DOHH2 (cell line): ENCODE data around the gene PLCB4.

Experiments used
- H3F3A ChIP-seq: fragments of 200-600 bp; sonication (generic), shearing (Covaris generic); 2 replicates; pipeline ENCODE4 v1.6.0; 2016; ENCODE audit warnings: antibody characterized with exemption, mild to moderate bottlenecking; ENCODE audit not compliant: control insufficient read depth, insufficient read depth
- H3K27ac ChIP-seq: fragments of 200-600 bp; sonication (generic); 2 replicates; pipeline ENCODE4 v1.5.1; 2014; ENCODE audit warnings: low read depth, mild to moderate bottlenecking, low read length, moderate library complexity
- H3K27me3 ChIP-seq: fragments of 200-600 bp; sonication (generic); 2 replicates; pipeline ENCODE4 v1.6.1; 2014; ENCODE audit warnings: mild to moderate bottlenecking, low read length, mixed read lengths; ENCODE audit not compliant: control insufficient read depth
- H3K36me3 ChIP-seq: fragments of 200-600 bp; sonication (generic); 2 replicates; pipeline ENCODE4 v1.6.1; 2014; ENCODE audit warnings: mild to moderate bottlenecking, low read length, moderate library complexity, mixed read lengths; ENCODE audit not compliant: control insufficient read depth
- H3K4me1 ChIP-seq: fragments of 200-600 bp; sonication (generic); 2 replicates; pipeline ENCODE4 v1.6.1; 2014; ENCODE audit warnings: mild to moderate bottlenecking, low read length, mixed read lengths; ENCODE audit not compliant: control insufficient read depth
- H3K4me2 ChIP-seq: fragments of 200-600 bp; sonication (generic); 2 replicates; pipeline ENCODE4 v1.6.0; 2014; ENCODE audit warnings: mild to moderate bottlenecking, low read length, moderate library complexity
- H3K4me3 ChIP-seq: fragments of 200-600 bp; sonication (generic); 2 replicates; pipeline ENCODE4 v1.5.1; 2014; ENCODE audit warnings: mild to moderate bottlenecking, low read length, mixed read lengths
- H3K79me2 ChIP-seq: fragments of 200-600 bp; sonication (generic); 2 replicates; pipeline ENCODE4 v1.6.1; 2014; ENCODE audit warnings: mild to moderate bottlenecking, low read length, mixed read lengths; ENCODE audit not compliant: control insufficient read depth
- H3K9me2 ChIP-seq: fragments of 200-600 bp; sonication (generic); replicated peaks from 2 replicates; pipeline ENCODE4 v1.6.1; 2014; ENCODE audit warnings: mild to moderate bottlenecking, low read length, mixed read lengths; ENCODE audit not compliant: control insufficient read depth
- H3K9me3 ChIP-seq: fragments of 200-600 bp; sonication (generic); 2 replicates; pipeline ENCODE4 v1.6.1; 2014; ENCODE audit warnings: antibody characterized with exemption, low read length, mixed read lengths; ENCODE audit not compliant: control insufficient read depth, insufficient read depth
- H4K20me1 ChIP-seq: fragments of 200-600 bp; sonication (generic); 2 replicates; pipeline ENCODE4 v1.6.0; 2014; ENCODE audit warnings: low read depth, mild to moderate bottlenecking, antibody characterized with exemption, low read length, moderate library complexity; ENCODE audit not compliant: control insufficient read depth, insufficient read depth
- EZH2phosphoT487 ChIP-seq: fragments of 200-600 bp; sonication (generic); IDR thresholded peaks from 2 replicates; pipeline ENCODE4 v1.6.1; 2017; ENCODE audit warnings: borderline replicate concordance, mild to moderate bottlenecking, antibody characterized with exemption, low read length, moderate library complexity, mixed read lengths
- TF ChIP-seq, protein P1 (sequence below): fragments of 200-600 bp; sonication (generic); IDR thresholded peaks from one replicate; pipeline ENCODE4 v1.5.1; 2014; ENCODE audit warnings: antibody characterized with exemption, mild to moderate bottlenecking, low read depth, low read length; ENCODE audit not compliant: poor library complexity, severe bottlenecking

Gene PLCB4

DNA sequence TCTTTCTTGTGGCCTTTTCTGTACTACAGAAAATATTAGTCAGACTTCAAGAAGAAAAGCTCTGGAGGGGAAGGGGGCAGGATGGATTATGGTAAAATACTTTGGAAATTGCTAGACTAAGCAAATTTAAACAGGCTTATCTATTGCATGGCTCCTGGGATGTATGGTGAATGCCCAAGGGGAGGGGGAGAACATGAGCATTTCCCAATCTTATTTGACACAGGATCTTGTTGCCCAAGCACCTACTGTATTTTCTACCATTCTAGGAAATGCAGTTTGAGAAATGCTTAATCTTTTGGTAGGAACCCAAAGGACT lies 359.4 kb downstream of the PLCB4 start:
- H4K20me1 ChIP-seq, result no peaks in the 10 kb centered on the region
- H3F3A ChIP-seq, result no peaks in the 10 kb centered on the region
- no peaks in the 10 kb centered on the region for H3K27me3 ChIP-seq
- no peak overlapping the region for H3K27ac ChIP-seq
- no peaks in the 10 kb centered on the region for H3K36me3 ChIP-seq
- no peaks in the 10 kb centered on the region for H3K79me2 ChIP-seq
- H3K4me3 ChIP-seq, result no peak overlapping the region
- H3K4me1 ChIP-seq, result no peaks in the 10 kb centered on the region
- no peaks in the 10 kb centered on the region for H3K9me2 ChIP-seq
- no peak overlapping the region for H3K4me2 ChIP-seq
- no peaks in the 10 kb centered on the region for H3K9me3 ChIP-seq
- no peak for TF ChIP-seq EZH2phosphoT487
- TF ChIP-seq, protein P1, sequence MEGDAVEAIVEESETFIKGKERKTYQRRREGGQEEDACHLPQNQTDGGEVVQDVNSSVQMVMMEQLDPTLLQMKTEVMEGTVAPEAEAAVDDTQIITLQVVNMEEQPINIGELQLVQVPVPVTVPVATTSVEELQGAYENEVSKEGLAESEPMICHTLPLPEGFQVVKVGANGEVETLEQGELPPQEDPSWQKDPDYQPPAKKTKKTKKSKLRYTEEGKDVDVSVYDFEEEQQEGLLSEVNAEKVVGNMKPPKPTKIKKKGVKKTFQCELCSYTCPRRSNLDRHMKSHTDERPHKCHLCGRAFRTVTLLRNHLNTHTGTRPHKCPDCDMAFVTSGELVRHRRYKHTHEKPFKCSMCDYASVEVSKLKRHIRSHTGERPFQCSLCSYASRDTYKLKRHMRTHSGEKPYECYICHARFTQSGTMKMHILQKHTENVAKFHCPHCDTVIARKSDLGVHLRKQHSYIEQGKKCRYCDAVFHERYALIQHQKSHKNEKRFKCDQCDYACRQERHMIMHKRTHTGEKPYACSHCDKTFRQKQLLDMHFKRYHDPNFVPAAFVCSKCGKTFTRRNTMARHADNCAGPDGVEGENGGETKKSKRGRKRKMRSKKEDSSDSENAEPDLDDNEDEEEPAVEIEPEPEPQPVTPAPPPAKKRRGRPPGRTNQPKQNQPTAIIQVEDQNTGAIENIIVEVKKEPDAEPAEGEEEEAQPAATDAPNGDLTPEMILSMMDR, result no peak

DNA sequence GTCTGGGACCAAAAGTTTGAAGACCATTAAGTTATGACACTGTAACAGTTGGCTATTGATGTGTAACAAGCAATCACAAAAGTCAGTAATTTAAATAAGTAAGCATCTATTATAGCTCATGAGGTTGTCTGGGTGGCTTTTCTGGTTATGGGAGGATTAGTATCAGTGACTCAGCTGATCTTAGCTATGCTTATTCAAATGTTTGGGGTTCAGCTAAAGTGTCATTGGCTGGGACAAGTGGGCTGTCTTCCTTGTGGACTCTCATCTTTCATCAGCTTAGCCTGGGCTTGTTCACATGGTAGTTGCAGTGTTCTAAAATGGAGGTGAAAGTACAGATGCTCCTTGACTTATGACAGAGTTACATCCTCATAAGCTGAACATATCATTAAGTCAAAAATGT lies 370.9 kb downstream of the PLCB4 start:
- Histone ChIP-seq H3K36me3 (no peaks in the 10 kb centered on the region), H3K4me1 (no peaks in the 10 kb centered on the region)

DNA sequence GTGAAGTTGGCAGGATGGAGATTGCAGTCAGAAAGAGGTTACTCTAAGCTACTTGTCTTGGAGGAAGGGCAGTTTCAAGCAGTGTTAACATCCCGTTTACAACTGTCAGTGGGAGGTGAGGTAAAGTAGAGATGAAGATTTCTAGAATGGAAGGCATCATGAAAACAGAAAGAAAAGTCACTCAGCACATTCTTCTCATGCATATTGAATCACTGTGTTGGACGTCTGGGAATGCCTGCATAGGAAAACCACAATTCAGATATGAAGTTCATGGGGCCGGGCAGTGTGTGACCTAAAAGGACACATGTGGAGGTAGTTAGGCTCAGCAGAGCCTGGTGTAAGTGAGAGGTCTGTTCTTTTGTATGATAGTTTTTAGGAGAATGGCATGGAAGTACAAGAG lies 372.0 kb downstream of the PLCB4 start:
- Histone ChIP-seq H3K36me3 (no peaks in the 10 kb centered on the region), H3K9me2 (no peaks in the 10 kb centered on the region), H3K27me3 (no peaks in the 10 kb centered on the region), H3K79me2 (no peaks in the 10 kb centered on the region), H3K27ac (no peak overlapping the region), H4K20me1 (no peaks in the 10 kb centered on the region), H3K4me1 (no peaks in the 10 kb centered on the region), H3F3A (no peaks in the 10 kb centered on the region), H3K4me3 (no peak overlapping the region), H3K4me2 (no peak overlapping the region), H3K9me3 (0 out of 2 replicates have a peak, but pooled peaks cover 3% of the 10 kb centered on the region)
- TF ChIP-seq, protein P1, result no peak
- no peak for TF ChIP-seq EZH2phosphoT487

More for the DNA sequence above, 370.9 kb downstream of the PLCB4 start:
- no peak overlapping the region for H3K4me2 ChIP-seq
- no peak overlapping the region for H3K4me3 ChIP-seq
- H3K9me2 ChIP-seq, result no peaks in the 10 kb centered on the region
- H3K27ac ChIP-seq, result no peak overlapping the region
- H3K27me3 ChIP-seq, result no peaks in the 10 kb centered on the region
- H3K79me2 ChIP-seq, result no peaks in the 10 kb centered on the region
- no peaks in the 10 kb centered on the region for H4K20me1 ChIP-seq
- 0 out of 2 replicates have a peak, but pooled peaks cover 3% of the 10 kb centered on the region for H3K9me3 ChIP-seq
- TF ChIP-seq, protein P1, result no peak
- no peak for TF ChIP-seq EZH2phosphoT487
- no peaks in the 10 kb centered on the region for H3F3A ChIP-seq

DNA sequence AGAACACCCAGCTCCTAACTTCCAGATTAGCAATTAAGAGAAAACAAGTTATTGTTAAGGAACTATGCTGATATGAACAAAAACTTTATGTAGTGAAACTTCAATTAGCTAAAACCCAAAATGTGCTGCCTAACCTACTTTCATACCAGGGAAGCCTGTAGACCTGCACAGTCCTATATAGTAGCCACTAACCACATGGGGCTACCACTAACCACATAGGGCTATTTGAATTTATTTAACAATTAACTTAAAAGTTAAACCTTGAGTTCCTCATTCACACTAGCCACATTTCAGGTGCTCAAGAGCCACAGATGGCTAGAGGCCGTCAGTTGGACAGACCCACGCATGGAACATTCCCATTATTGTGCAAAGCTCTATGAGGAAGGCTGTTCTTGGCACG lies 373.1 kb downstream of the PLCB4 start:
- TF ChIP-seq, protein P1, result no peak
- no peak for TF ChIP-seq EZH2phosphoT487
- Histone ChIP-seq H3K9me2 (no peaks in the 10 kb centered on the region), H3K36me3 (no peaks in the 10 kb centered on the region), H3K4me3 (no peak overlapping the region), H3K9me3 (0 out of 2 replicates have a peak, but pooled peaks cover 3% of the 10 kb centered on the region), H3K27me3 (no peaks in the 10 kb centered on the region), H3K27ac (no peak overlapping the region), H3K4me1 (no peaks in the 10 kb centered on the region), H3K4me2 (no peak overlapping the region), H3F3A (no peaks in the 10 kb centered on the region), H3K79me2 (no peaks in the 10 kb centered on the region), H4K20me1 (no peaks in the 10 kb centered on the region)
